Measurements from ENCODE around the gene PDZK1IP1.
A peak's percentile ranks its signal among the peaks of the same experiment; 100 is the strongest.

Gene PDZK1IP1

GRCh38 chr1:47178020-47178419 lies 11.8 kb downstream of the PDZK1IP1 start:
- Histone ChIP-seq H3K4me1 (ENCODE audit: insufficient read depth, poor library complexity, severe bottlenecking) (no peaks in the 10 kb centered on the region), H3K4me3 (ENCODE audit: severe bottlenecking) (no peak overlapping the region), H3K27ac (ENCODE audit: poor library complexity, severe bottlenecking) (no peak overlapping the region), H3K36me3 (ENCODE audit: low read depth) (no peaks in the 10 kb centered on the region), H3K27me3 (ENCODE audit: insufficient read depth, poor library complexity, severe bottlenecking) (no peaks in the 10 kb centered on the region), H3K9me3 (ENCODE audit: severe bottlenecking) (no peaks in the 10 kb centered on the region)
- TF ChIP-seq, protein P1, sequence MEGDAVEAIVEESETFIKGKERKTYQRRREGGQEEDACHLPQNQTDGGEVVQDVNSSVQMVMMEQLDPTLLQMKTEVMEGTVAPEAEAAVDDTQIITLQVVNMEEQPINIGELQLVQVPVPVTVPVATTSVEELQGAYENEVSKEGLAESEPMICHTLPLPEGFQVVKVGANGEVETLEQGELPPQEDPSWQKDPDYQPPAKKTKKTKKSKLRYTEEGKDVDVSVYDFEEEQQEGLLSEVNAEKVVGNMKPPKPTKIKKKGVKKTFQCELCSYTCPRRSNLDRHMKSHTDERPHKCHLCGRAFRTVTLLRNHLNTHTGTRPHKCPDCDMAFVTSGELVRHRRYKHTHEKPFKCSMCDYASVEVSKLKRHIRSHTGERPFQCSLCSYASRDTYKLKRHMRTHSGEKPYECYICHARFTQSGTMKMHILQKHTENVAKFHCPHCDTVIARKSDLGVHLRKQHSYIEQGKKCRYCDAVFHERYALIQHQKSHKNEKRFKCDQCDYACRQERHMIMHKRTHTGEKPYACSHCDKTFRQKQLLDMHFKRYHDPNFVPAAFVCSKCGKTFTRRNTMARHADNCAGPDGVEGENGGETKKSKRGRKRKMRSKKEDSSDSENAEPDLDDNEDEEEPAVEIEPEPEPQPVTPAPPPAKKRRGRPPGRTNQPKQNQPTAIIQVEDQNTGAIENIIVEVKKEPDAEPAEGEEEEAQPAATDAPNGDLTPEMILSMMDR (IDR thresholded peaks at IDR 0.05; ENCODE audit: poor library complexity, severe bottlenecking) = no peak
- peak; percentile 15 for DNase-seq (ENCODE audit: low spot score)
- no peak for ATAC-seq (ENCODE audit: low read depth)

DNA sequence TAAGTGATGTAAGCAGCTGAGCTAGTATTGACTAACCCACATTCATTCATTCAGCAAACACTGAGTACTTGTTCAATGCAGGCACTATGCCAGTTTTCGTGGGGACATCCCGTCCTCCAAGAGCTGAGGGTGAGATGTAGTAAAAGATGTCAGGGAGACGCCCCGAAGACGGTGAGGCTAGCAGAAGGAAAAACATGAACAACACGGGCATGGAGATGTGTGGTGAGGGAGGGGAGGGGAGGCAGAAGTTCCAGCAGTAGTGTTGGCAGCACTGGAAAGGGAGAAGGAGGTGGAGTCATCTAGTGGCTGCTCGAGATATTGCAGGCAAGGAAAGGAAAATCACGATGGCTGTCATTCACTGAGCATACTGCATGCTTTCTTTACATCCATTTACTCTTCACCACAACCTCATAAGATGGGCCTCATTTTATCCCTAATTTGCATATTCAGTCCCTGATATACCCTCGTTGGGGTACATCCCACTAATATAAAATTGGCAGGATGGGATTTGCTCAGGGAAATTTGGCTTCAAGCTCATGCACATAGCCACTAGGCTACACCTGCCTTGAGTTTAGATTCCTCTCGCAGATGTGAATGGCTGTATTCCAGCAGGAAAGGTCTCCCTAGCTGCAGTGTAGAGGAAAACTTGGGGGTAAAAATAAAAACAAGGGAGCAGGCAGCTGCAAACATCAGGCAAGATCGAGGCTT lies 14.5 kb downstream of the PDZK1IP1 start:
- DNase-seq (ENCODE audit: low spot score) = peak; percentile 23
- no peaks in the 10 kb centered on the region for H3K27me3 ChIP-seq (ENCODE audit: insufficient read depth, poor library complexity, severe bottlenecking)
- ATAC-seq (ENCODE audit: low read depth) = peak; percentile 35
- no peak overlapping the region for H3K4me3 ChIP-seq (ENCODE audit: severe bottlenecking)
- H3K36me3 ChIP-seq (ENCODE audit: low read depth) = no peaks in the 10 kb centered on the region
- H3K9me3 ChIP-seq (ENCODE audit: severe bottlenecking) = no peaks in the 10 kb centered on the region
- H3K27ac ChIP-seq (ENCODE audit: poor library complexity, severe bottlenecking) = no peak overlapping the region
- TF ChIP-seq, protein P1 (IDR thresholded peaks at IDR 0.05; ENCODE audit: poor library complexity, severe bottlenecking) = peak; percentile 95
- H3K4me1 ChIP-seq (ENCODE audit: insufficient read depth, poor library complexity, severe bottlenecking) = no peaks in the 10 kb centered on the region

DNA sequence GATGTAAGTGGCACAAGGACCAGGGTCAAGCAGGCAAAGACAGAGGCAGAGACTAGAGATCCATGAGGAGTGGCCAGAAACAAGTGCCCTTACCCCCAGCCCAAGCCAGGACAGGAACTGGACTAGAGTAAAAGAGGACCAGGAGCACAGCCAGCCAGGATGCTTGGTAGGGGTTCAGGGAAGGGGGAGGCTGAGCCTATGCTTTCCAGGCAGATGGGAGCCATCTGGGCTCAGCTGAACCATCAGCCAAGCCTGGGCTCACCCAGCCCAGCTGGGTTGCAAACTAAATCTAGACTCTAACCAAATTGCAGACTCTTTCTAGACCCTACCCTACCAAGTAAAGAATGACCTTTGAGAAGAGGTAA lies 15.2 kb downstream of the PDZK1IP1 start:
- no peaks in the 10 kb centered on the region for H3K36me3 ChIP-seq (ENCODE audit: low read depth)
- H3K27ac ChIP-seq (ENCODE audit: poor library complexity, severe bottlenecking) = no peak overlapping the region
- no peaks in the 10 kb centered on the region for H3K9me3 ChIP-seq (ENCODE audit: severe bottlenecking)
- H3K4me1 ChIP-seq (ENCODE audit: insufficient read depth, poor library complexity, severe bottlenecking) = no peaks in the 10 kb centered on the region
- no peak overlapping the region for H3K4me3 ChIP-seq (ENCODE audit: severe bottlenecking)
- TF ChIP-seq, protein P1 (IDR thresholded peaks at IDR 0.05; ENCODE audit: poor library complexity, severe bottlenecking) = no peak
- H3K27me3 ChIP-seq (ENCODE audit: insufficient read depth, poor library complexity, severe bottlenecking) = no peaks in the 10 kb centered on the region
- DNase-seq (ENCODE audit: low spot score) (peak; percentile 29), ATAC-seq (ENCODE audit: low read depth) (no peak)

DNA sequence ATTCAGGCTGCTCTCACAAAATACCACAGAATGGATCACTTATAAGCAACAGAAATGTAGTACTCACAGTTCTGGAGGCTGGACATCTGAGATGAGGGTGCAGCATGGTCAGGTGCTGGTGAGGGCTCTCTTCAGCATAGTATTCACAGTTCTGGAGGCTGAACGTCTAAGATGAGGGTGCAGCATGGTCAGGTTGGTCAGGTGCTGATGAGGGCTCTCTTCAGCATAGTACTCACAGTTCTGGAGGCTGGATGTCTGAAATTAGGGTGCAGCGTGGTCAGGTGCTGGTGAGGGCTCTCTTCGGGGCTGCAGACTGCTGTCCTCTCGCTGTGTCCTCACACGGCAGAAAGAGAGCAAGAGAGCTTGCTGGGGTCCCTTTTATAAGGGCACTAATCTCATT lies 17.1 kb downstream of the PDZK1IP1 start:
- Histone ChIP-seq H3K4me1 (ENCODE audit: insufficient read depth, poor library complexity, severe bottlenecking) (no peaks in the 10 kb centered on the region), H3K27ac (ENCODE audit: poor library complexity, severe bottlenecking) (no peak overlapping the region), H3K9me3 (ENCODE audit: severe bottlenecking) (no peaks in the 10 kb centered on the region), H3K4me3 (ENCODE audit: severe bottlenecking) (no peak overlapping the region), H3K27me3 (ENCODE audit: insufficient read depth, poor library complexity, severe bottlenecking) (no peaks in the 10 kb centered on the region), H3K36me3 (ENCODE audit: low read depth) (no peaks in the 10 kb centered on the region)
- TF ChIP-seq, protein P1 (IDR thresholded peaks at IDR 0.05; ENCODE audit: poor library complexity, severe bottlenecking) = no peak
- DNase-seq (ENCODE audit: low spot score) (peak; percentile 7), ATAC-seq (ENCODE audit: low read depth) (no peak)

DNA sequence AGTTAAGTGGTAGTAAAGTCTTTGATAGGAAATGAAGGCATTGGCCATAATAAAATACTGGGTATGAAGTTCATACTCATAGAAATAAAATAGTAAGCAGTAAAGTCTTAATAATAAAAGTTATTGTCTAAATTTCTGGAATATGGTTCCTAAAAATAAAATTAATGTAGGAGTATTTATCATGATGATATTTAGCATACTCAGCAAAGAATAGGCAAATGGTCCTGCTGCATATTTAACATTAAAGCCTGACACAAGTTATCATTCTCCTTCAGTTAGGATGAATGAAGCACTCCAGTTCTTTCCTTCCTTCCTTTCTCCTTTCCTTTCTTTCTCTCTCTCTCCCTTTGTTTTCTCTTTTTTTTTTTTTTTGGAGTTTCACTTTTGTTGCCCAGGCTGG lies 25.3 kb downstream of the PDZK1IP1 start:
- no peak for ATAC-seq (ENCODE audit: low read depth)
- TF ChIP-seq, protein P1 (IDR thresholded peaks at IDR 0.05; ENCODE audit: poor library complexity, severe bottlenecking) = no peak

More for the DNA sequence above, 25.3 kb downstream of the PDZK1IP1 start:
- no peaks in the 10 kb centered on the region for H3K27me3 ChIP-seq (ENCODE audit: insufficient read depth, poor library complexity, severe bottlenecking)
- no peaks in the 10 kb centered on the region for H3K36me3 ChIP-seq (ENCODE audit: low read depth)
- H3K4me3 ChIP-seq (ENCODE audit: severe bottlenecking) = no peak overlapping the region
- DNase-seq (ENCODE audit: low spot score) = no peak
- H3K4me1 ChIP-seq (ENCODE audit: insufficient read depth, poor library complexity, severe bottlenecking) = no peaks in the 10 kb centered on the region
- H3K27ac ChIP-seq (ENCODE audit: poor library complexity, severe bottlenecking) = no peak overlapping the region
- no peaks in the 10 kb centered on the region for H3K9me3 ChIP-seq (ENCODE audit: severe bottlenecking)
